ENCODE measurements around the gene PGP.

PGP gene

GRCh38 chr16:2173366-2173765, 41.3 kb downstream of the PGP start:
- no peak overlapping the region for H3K27ac ChIP-seq
- TF ChIP-seq CTCF (IDR thresholded peaks at IDR 0.05; ENCODE audit: low read depth, low read length, missing control alignments): no peak
- DNase-seq: no peak
- peaks cover 66% of the 10 kb centered on the region for H3K36me3 ChIP-seq (replicated peaks)
- no peaks in the 10 kb centered on the region for H3K27me3 ChIP-seq (replicated peaks)
- in situ Hi-C loops (cut with HindIII; ENCODE audit: low pct_ligation_motif_present, low sequenced_read_pairs): no loop called here
- H3K4me3 ChIP-seq (ENCODE audit: low read depth, low read length): no peak overlapping the region

- no peak overlapping the region for H3K4me3 ChIP-seq (ENCODE audit: low read depth, low read length)
- H3K27me3 ChIP-seq (replicated peaks): no peaks in the 10 kb centered on the region
- no peak for DNase-seq
- no peak overlapping the region for H3K27ac ChIP-seq
- H3K36me3 ChIP-seq (replicated peaks): peaks cover 67% of the 10 kb centered on the region
- in situ Hi-C loops (cut with HindIII; ENCODE audit: low pct_ligation_motif_present, low sequenced_read_pairs): no loop called here
- TF ChIP-seq CTCF (IDR thresholded peaks at IDR 0.05; ENCODE audit: low read depth, low read length, missing control alignments): no peak
Measured at GRCh38 chr16:2172688-2173335, 41.8 kb downstream of the PGP start.

GRCh38 chr16:2171601-2172178, 43.0 kb downstream of the PGP start:
- Histone ChIP-seq H3K27me3 (replicated peaks) (no peaks in the 10 kb centered on the region), H3K4me3 (ENCODE audit: low read depth, low read length) (no peak overlapping the region), H3K27ac (no peak overlapping the region), H3K36me3 (replicated peaks) (peaks cover 67% of the 10 kb centered on the region)
- in situ Hi-C loops (cut with HindIII; ENCODE audit: low pct_ligation_motif_present, low sequenced_read_pairs): no loop called here
- no peak for DNase-seq
- TF ChIP-seq CTCF (IDR thresholded peaks at IDR 0.05; ENCODE audit: low read depth, low read length, missing control alignments): no peak

- in situ Hi-C loops (cut with HindIII; ENCODE audit: low pct_ligation_motif_present, low sequenced_read_pairs): no loop called here
- DNase-seq: no peak
- H3K27ac ChIP-seq: no peak overlapping the region
- no peaks in the 10 kb centered on the region for H3K27me3 ChIP-seq (replicated peaks)
- peaks cover 69% of the 10 kb centered on the region for H3K36me3 ChIP-seq (replicated peaks)
- H3K4me3 ChIP-seq (ENCODE audit: low read depth, low read length): no peak overlapping the region
- TF ChIP-seq CTCF (IDR thresholded peaks at IDR 0.05; ENCODE audit: low read depth, low read length, missing control alignments): no peak
Measured at GRCh38 chr16:2170587-2171435, 43.8 kb downstream of the PGP start.

- DNase-seq: no peak
- in situ Hi-C loops (cut with HindIII; ENCODE audit: low pct_ligation_motif_present, low sequenced_read_pairs): no loop called here
- Histone ChIP-seq H3K27ac (no peak overlapping the region), H3K27me3 (replicated peaks) (no peaks in the 10 kb centered on the region), H3K4me3 (ENCODE audit: low read depth, low read length) (no peak overlapping the region), H3K36me3 (replicated peaks) (peaks cover 65% of the 10 kb centered on the region)
- no peak for TF ChIP-seq CTCF (IDR thresholded peaks at IDR 0.05; ENCODE audit: low read depth, low read length, missing control alignments)
Measured at GRCh38 chr16:2170080-2170479, 44.6 kb downstream of the PGP start.

Data from brain microvascular endothelial cell (primary cell).